H1 (cell line): ENCODE data around the gene PLAU. TPM values are rescaled to one million over a fixed set of nuclear protein-coding genes. Genes with fewer than 3 reads are reported as not detected.

Source experiments
- CTCF ChIA-PET: fragments of 300-600 bp; sonication (Branson Sonifier 250); formaldehyde crosslinking; loops from one replicate; lab custom pipeline; 2021; ENCODE audit not compliant: partially characterized antibody; lab: Charles Lee
- POLR2A ChIA-PET: fragments of 300-600 bp; sonication (Branson Sonifier 250); formaldehyde crosslinking; loops from one replicate; lab custom pipeline; 2021; ENCODE audit warnings: inconsistent platforms; ENCODE audit not compliant: partially characterized antibody; lab: Charles Lee
- DNase-seq, 2 experiments: peaks; one replicate each; pipeline versions ENCODE4 v3.0.0 to v3.0.0-alpha.2; 2010 to 2022; ENCODE audit warnings: low spot score in 2 of 2, low read depth in 1 of 2, mixed read lengths in 1 of 2
- FAIRE-seq: peaks from 2 replicates; lab custom pipeline; 2011; peaks lifted over from hg19 to GRCh38; lab: Jason Lieb, UNC
- H2AFZ ChIP-seq: 2 replicates; pipeline ENCODE4 v1.8.1; 2012; ENCODE audit warnings: low read length, inconsistent platforms
- H2AK5ac ChIP-seq: 2 replicates; pipeline ENCODE4 v1.6.1; 2013; ENCODE audit warnings: low read depth, low read length
- H2BK120ac ChIP-seq: replicated peaks from 2 replicates; pipeline ENCODE3; 2013; ENCODE audit warnings: low read depth, low read length, inconsistent platforms
- H2BK12ac ChIP-seq: 2 replicates; pipeline ENCODE4 v1.6.1; 2013; ENCODE audit warnings: low read depth, low read length
- H2BK15ac ChIP-seq: 2 replicates; pipeline ENCODE4 v1.6.1; 2013; ENCODE audit warnings: low read length
- H2BK20ac ChIP-seq: 2 replicates; pipeline ENCODE4 v1.6.1; 2013; ENCODE audit warnings: low read length
- H2BK5ac ChIP-seq: 2 replicates; pipeline ENCODE4 v1.6.1; 2013; ENCODE audit warnings: low read depth, low read length
- H3K14ac ChIP-seq: 2 replicates; pipeline ENCODE4 v1.6.1; 2013; ENCODE audit warnings: inconsistent platforms; ENCODE audit not compliant: insufficient read length
- H3K18ac ChIP-seq: 2 replicates; pipeline ENCODE4 v1.6.1; 2013; ENCODE audit warnings: low read length; ENCODE audit errors: extremely low read depth
- H3K23ac ChIP-seq: 2 replicates; pipeline ENCODE4 v1.6.1; 2013; ENCODE audit warnings: inconsistent platforms; ENCODE audit not compliant: insufficient read length
- H3K23me2 ChIP-seq: 2 replicates; pipeline ENCODE4 v1.6.1; 2013; ENCODE audit warnings: low read depth, low read length
- H3K27ac ChIP-seq: 2 replicates; pipeline ENCODE4 v1.6.1; 2011; ENCODE audit warnings: low read depth, low read length, inconsistent platforms
- H3K27me3 ChIP-seq, 4 experiments: replicated peaks in 1 of 4; 1 replicate in 1 of 4; 2 replicates in 3 of 4; pipeline versions ENCODE4 v1.6.1 to v1.8.1; 2011 to 2013; ENCODE audit warnings: low read length in 3 of 4, mild to moderate bottlenecking in 3 of 4, inconsistent platforms in 2 of 4, mixed read lengths in 2 of 4, moderate library complexity in 1 of 4; ENCODE audit not compliant: control insufficient read depth in 3 of 4, insufficient read depth in 3 of 4; ENCODE audit errors: extremely low read depth in 1 of 4
- H3K36me3 ChIP-seq, 4 experiments: 2 replicates each; pipeline versions ENCODE4 v1.6.1 to v1.8.1; 2011 to 2013; ENCODE audit warnings: mild to moderate bottlenecking in 4 of 4, low read length in 3 of 4, moderate library complexity in 2 of 4, control low read depth in 1 of 4, inconsistent platforms in 1 of 4; ENCODE audit not compliant: insufficient read depth in 4 of 4, control insufficient read depth in 2 of 4
- H3K4ac ChIP-seq: replicated peaks from 2 replicates; pipeline ENCODE3; 2013; ENCODE audit warnings: low read length, low read depth, mixed read lengths, inconsistent platforms; ENCODE audit not compliant: insufficient read length
- H3K4me1 ChIP-seq, 4 experiments: replicated peaks in 1 of 4; 1 replicate in 1 of 4; 2 replicates in 3 of 4; pipeline versions ENCODE4 v1.6.1 to v1.8.1; 2011 to 2013; ENCODE audit warnings: low read length in 3 of 4, inconsistent platforms in 2 of 4, mixed read lengths in 1 of 4; ENCODE audit not compliant: insufficient read depth in 4 of 4, control insufficient read depth in 3 of 4
- H3K4me2 ChIP-seq, 2 experiments: 2 replicates each; pipeline versions ENCODE4 v1.6.1 to v1.8.1; 2011 to 2013; ENCODE audit warnings: low read depth in 2 of 2, low read length in 2 of 2, control low read depth in 1 of 2, inconsistent platforms in 1 of 2, mild to moderate bottlenecking in 1 of 2; ENCODE audit not compliant: insufficient read depth in 1 of 2
- H3K4me3 ChIP-seq, 4 experiments: fragments of 200-600, 300-600 bp in 1 of 4; sonication (generic), shearing (Covaris generic), sonication (Bioruptor Twin) in 1 of 4; 2 replicates each; pipeline versions ENCODE4 v1.5.1 to v1.8.1; 2011 to 2016; ENCODE audit warnings: low read length in 4 of 4, low read depth in 3 of 4, control low read depth in 2 of 4, inconsistent platforms in 2 of 4, mild to moderate bottlenecking in 2 of 4, mixed read lengths in 1 of 4, moderate library complexity in 1 of 4; ENCODE audit not compliant: insufficient read depth in 2 of 4; ENCODE audit errors: extremely low read depth in 1 of 4
- H3K56ac ChIP-seq: replicated peaks from 2 replicates; pipeline ENCODE3; 2013; ENCODE audit warnings: low read depth, mild to moderate bottlenecking, mixed read lengths, low read length, inconsistent platforms; ENCODE audit not compliant: insufficient read length
- H3K79me1 ChIP-seq: 2 replicates; pipeline ENCODE4 v1.6.1; 2013; ENCODE audit warnings: low read depth, low read length, control low read depth
- H3K79me2 ChIP-seq, 2 experiments: 2 replicates each; pipeline versions ENCODE4 v1.6.1 to v1.8.1; 2012 to 2013; ENCODE audit warnings: low read length in 2 of 2, mild to moderate bottlenecking in 2 of 2, inconsistent platforms in 1 of 2; ENCODE audit not compliant: insufficient read depth in 2 of 2, control insufficient read depth in 1 of 2
- H3K9ac ChIP-seq, 4 experiments: replicated peaks in 1 of 4; 1 replicate in 1 of 4; 2 replicates in 3 of 4; pipeline versions ENCODE4 v1.6.1 to v1.8.1; 2011 to 2013; ENCODE audit warnings: low read depth in 3 of 4, low read length in 3 of 4, control low read depth in 2 of 4, mild to moderate bottlenecking in 2 of 4, moderate library complexity in 2 of 4, inconsistent platforms in 1 of 4; ENCODE audit errors: extremely low read depth in 1 of 4
- H3K9me3 ChIP-seq, 2 experiments: 2 replicates each; pipeline versions ENCODE4 v1.6.1 to v1.8.1; 2012 to 2013; ENCODE audit warnings: mild to moderate bottlenecking in 2 of 2, moderate library complexity in 2 of 2, control low read depth in 1 of 2, inconsistent platforms in 1 of 2, low read depth in 1 of 2, low read length in 1 of 2, mixed read lengths in 1 of 2; ENCODE audit not compliant: insufficient read depth in 2 of 2
- H4K20me1 ChIP-seq, 2 experiments: replicated peaks in 1 of 2; 2 replicates each; pipeline versions ENCODE3 to v1.8.1; 2011 to 2013; ENCODE audit warnings: inconsistent platforms in 2 of 2, low read length in 2 of 2, mild to moderate bottlenecking in 1 of 2; ENCODE audit not compliant: insufficient read depth in 2 of 2, control insufficient read depth in 1 of 2
- H4K5ac ChIP-seq: 2 replicates; pipeline ENCODE4 v1.6.1; 2013; ENCODE audit warnings: low read length, low read depth, mixed read lengths, inconsistent platforms; ENCODE audit not compliant: insufficient read length
- H4K8ac ChIP-seq: 2 replicates; pipeline ENCODE4 v1.8.0; 2013; ENCODE audit warnings: mild to moderate bottlenecking, moderate library complexity, low read length, inconsistent platforms; ENCODE audit not compliant: insufficient read depth; ENCODE audit errors: extremely low read depth
- H4K91ac ChIP-seq: replicated peaks from 2 replicates; pipeline ENCODE3; 2013; ENCODE audit warnings: low read length, mixed read lengths, inconsistent platforms; ENCODE audit not compliant: insufficient read length
- BACH1 ChIP-seq: IDR thresholded peaks from 2 replicates; pipeline ENCODE4 v1.6.1; 2012; ENCODE audit warnings: low read length, improper control_type of control experiment
- EP300 ChIP-seq, 2 experiments: IDR thresholded peaks; 1 replicate in 1 of 2; 2 replicates in 1 of 2; pipeline ENCODE4 v1.6.1; 2011 to 2012; ENCODE audit warnings: low read depth in 2 of 2, low read length in 2 of 2, mild to moderate bottlenecking in 2 of 2, borderline replicate concordance in 1 of 2, inconsistent platforms in 1 of 2, moderate library complexity in 1 of 2
- FOSL1 ChIP-seq: IDR thresholded peaks from 2 replicates; pipeline ENCODE4 v1.6.1; 2011; ENCODE audit warnings: mild to moderate bottlenecking, low read depth, low read length, moderate library complexity; ENCODE audit not compliant: insufficient read depth
- GTF2F1 ChIP-seq: IDR thresholded peaks from 2 replicates; pipeline ENCODE4 v1.6.1; 2012; ENCODE audit warnings: low read depth, low read length, improper control_type of control experiment, borderline replicate concordance
- RXRA ChIP-seq: IDR thresholded peaks from 2 replicates; pipeline ENCODE4 v1.6.1; 2011; ENCODE audit warnings: low read depth, mild to moderate bottlenecking, low read length, moderate library complexity; ENCODE audit not compliant: insufficient read depth
- TBP ChIP-seq: IDR thresholded peaks from 2 replicates; pipeline ENCODE4 v1.6.1; 2011; ENCODE audit warnings: low read depth, low read length, improper control_type of control experiment
- ZNF274 ChIP-seq: IDR thresholded peaks from 2 replicates; pipeline ENCODE4 v1.7.0; 2012; ENCODE audit warnings: low read length, borderline replicate concordance; ENCODE audit errors: extremely low read depth
- WGBS, 2 experiments: shearing (Covaris generic) in 1 of 2; methylation state at CpG; one replicate each; pipeline versions ENCODE4 v1.1.6 to v1.1.7; 2013 to 2015; ENCODE audit warnings: low lambda C conversion rate in 2 of 2, mixed read lengths in 2 of 2, inconsistent platforms in 1 of 2, low coverage in 1 of 2, missing lambda C conversion rate in 1 of 2; ENCODE audit not compliant: insufficient replicate concordance in 2 of 2, insufficient coverage in 1 of 2, insufficient read length in 1 of 2; ENCODE audit errors: extremely low coverage in 1 of 2, missing lambda C conversion rate in 1 of 2; 5-methylcytosine and 5-hydroxymethylcytosine counted together
- polyA plus RNA-seq, 7 experiments: library from polyadenylated mRNA; depleted of rRNA in 3 of 7; stranded (reverse) in 5 of 7; unstranded in 2 of 7; fragments of >200 nt in 5 of 7; fragments of 200-250 nt in 2 of 7; gene quantifications; 1 replicate in 5 of 7; 2 replicates in 1 of 7; 4 replicates in 1 of 7; pipeline versions ENCODE4 v1.2.1 to v1.2.3, GENCODE V29; 2011 to 2013; ENCODE audit warnings: missing spikeins in 2 of 7, mixed read lengths in 2 of 7
- total RNA-seq: library from RNA; stranded (reverse); fragmentation: NEBNext Ultra II Directional; extraction: Animal tissue kit (Norgen Biotek cat#: 25700); gene quantifications from 2 replicates; pipeline ENCODE4 v1.2.1, GENCODE V29; 2021
- TF ChIP-seq, protein P1 (sequence below), 3 experiments: IDR thresholded peaks; 1 replicate in 2 of 3; 2 replicates in 1 of 3; pipeline versions ENCODE4 v1.5.1 to v1.6.1; 2011; ENCODE audit warnings: low read length in 3 of 3, mild to moderate bottlenecking in 3 of 3, inconsistent platforms in 2 of 3, low read depth in 1 of 3, moderate library complexity in 1 of 3; ENCODE audit not compliant: insufficient read depth in 1 of 3; ENCODE audit errors: control extremely low read depth in 1 of 3

The PLAU gene
- total and polyA plus RNA-seq, 2 of the 8 experiments (the other 6 are each of a cell fraction or from before 2014, with no cell fraction given) = 16.2 to 26.1 TPM

- no peak overlapping the region for H3K4ac ChIP-seq
- FAIRE-seq = no peak
- POLR2A ChIA-PET = interaction anchor here (1.0 to 1.2 kb wide), 3 partner anchors 8 to 99 kb away, joined by 3 read pairs; a partner anchor contains a TSS
- no peak for TF ChIP-seq FOSL1
- no peak for TF ChIP-seq EP300 (IDR thresholded peaks at IDR 0.05; ENCODE audit: borderline replicate concordance in 1 of 2, low read depth in 2 of 2, low read length in 2 of 2)
- no peak for TF ChIP-seq BACH1
- no peak for TF ChIP-seq GTF2F1
- TF ChIP-seq, protein P1, sequence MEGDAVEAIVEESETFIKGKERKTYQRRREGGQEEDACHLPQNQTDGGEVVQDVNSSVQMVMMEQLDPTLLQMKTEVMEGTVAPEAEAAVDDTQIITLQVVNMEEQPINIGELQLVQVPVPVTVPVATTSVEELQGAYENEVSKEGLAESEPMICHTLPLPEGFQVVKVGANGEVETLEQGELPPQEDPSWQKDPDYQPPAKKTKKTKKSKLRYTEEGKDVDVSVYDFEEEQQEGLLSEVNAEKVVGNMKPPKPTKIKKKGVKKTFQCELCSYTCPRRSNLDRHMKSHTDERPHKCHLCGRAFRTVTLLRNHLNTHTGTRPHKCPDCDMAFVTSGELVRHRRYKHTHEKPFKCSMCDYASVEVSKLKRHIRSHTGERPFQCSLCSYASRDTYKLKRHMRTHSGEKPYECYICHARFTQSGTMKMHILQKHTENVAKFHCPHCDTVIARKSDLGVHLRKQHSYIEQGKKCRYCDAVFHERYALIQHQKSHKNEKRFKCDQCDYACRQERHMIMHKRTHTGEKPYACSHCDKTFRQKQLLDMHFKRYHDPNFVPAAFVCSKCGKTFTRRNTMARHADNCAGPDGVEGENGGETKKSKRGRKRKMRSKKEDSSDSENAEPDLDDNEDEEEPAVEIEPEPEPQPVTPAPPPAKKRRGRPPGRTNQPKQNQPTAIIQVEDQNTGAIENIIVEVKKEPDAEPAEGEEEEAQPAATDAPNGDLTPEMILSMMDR (IDR thresholded peaks at IDR 0.05; ENCODE audit: control extremely low read depth in 1 of 3, insufficient read depth in 1 of 3, low read depth in 1 of 3, low read length in 3 of 3) = no peak
- TF ChIP-seq RXRA = no peak
- no peak for TF ChIP-seq TBP
- TF ChIP-seq ZNF274 = no peak
These were observed 39.4 kb upstream of the PLAU start for GRCh38 chr10:73871295-73872189.

More at GRCh38 chr10:73871295-73872189, 39.4 kb upstream of the PLAU start:
- no peak overlapping the region for H2BK120ac ChIP-seq
- H3K9ac ChIP-seq = no peak overlapping the region
- peaks cover 15 to 31% of the 10 kb centered on the region in 2 experiments for H4K20me1 ChIP-seq
- H2BK15ac ChIP-seq = no peak overlapping the region
- no peak for DNase-seq
- H3K18ac ChIP-seq = no peak overlapping the region
- no peak overlapping the region for H4K91ac ChIP-seq
- H3K9me3 ChIP-seq = no peaks in the 10 kb centered on the region
- H2BK5ac ChIP-seq = no peak overlapping the region
- H2BK20ac ChIP-seq = no peak overlapping the region
- peaks cover 0 to 3% (median 0%) of the 10 kb centered on the region in 4 experiments; a peak in 1 of 7 replicates for H3K27me3 ChIP-seq
- H3K27ac ChIP-seq = no peak overlapping the region
- no peak overlapping the region for H3K56ac ChIP-seq
- H4K8ac ChIP-seq = no peak overlapping the region
- peaks cover 4 to 29% (median 10%) of the 10 kb centered on the region in 4 experiments; a peak in 6 of 8 replicates for H3K36me3 ChIP-seq
- H2AFZ ChIP-seq = no peak overlapping the region
- CTCF ChIA-PET = interaction anchor here (1.2 to 18.1 kb wide), 7 partner anchors 7 to 85 kb away, joined by 3 to 243 read pairs (median 6); partner anchors contain the start of gene CAMK2G
- H4K5ac ChIP-seq = no peak overlapping the region
- H3K14ac ChIP-seq = no peak overlapping the region
- peaks cover 9% of the 10 kb centered on the region; the same call in 1 of the 2 replicates for H3K23me2 ChIP-seq
- no peak overlapping the region for H2AK5ac ChIP-seq
- H3K4me1 ChIP-seq = peaks cover 0 to 22% (median 13%) of the 10 kb centered on the region in 4 experiments; a peak in 6 of 7 replicates
- H3K4me3 ChIP-seq = no peak overlapping the region
- no peak overlapping the region for H3K4me2 ChIP-seq
- 89% methylated on average over 8 of the region's 8 CpGs; no CpG with 5 or more reads in 1 of the 2 experiments for WGBS, 2 experiments
- peaks cover 0 to 51% of the 10 kb centered on the region in 2 experiments; a peak in 3 of 4 replicates for H3K79me2 ChIP-seq
- H3K23ac ChIP-seq = no peak overlapping the region
- H2BK12ac ChIP-seq = no peak overlapping the region
- H3K79me1 ChIP-seq = peaks cover 25% of the 10 kb centered on the region
